GM21529 (cell line): ENCODE measurements around the gene CLPSL2.

Experiments
- ATAC-seq: cut with Tn5 transposase; IDR thresholded peaks from one replicate; pipeline ENCODE4 v1.9.1; 2021; ENCODE audit not compliant: unreplicated experiment

The CLPSL2 gene

DNA sequence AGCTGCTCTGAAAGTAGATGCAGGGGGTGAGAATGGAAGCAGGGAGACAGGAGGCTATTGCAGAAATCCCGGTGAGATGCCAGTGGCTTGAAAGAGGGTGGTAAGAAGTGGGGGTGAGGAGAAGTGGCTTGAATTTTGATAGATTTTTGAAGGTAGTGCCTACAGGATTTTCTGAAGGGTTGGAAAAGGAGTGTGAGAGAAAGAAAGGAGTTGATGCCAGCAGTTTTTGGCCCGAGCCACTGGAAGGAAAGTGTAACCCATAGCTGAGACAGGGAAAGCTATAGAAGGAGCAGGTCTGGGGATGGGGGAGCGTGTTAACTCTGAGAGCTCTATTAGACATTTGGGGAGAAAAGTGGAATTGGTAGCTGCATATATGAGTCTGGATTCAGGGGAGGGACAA, 29.9 kb upstream of the CLPSL2 start:
- no peak for ATAC-seq

DNA sequence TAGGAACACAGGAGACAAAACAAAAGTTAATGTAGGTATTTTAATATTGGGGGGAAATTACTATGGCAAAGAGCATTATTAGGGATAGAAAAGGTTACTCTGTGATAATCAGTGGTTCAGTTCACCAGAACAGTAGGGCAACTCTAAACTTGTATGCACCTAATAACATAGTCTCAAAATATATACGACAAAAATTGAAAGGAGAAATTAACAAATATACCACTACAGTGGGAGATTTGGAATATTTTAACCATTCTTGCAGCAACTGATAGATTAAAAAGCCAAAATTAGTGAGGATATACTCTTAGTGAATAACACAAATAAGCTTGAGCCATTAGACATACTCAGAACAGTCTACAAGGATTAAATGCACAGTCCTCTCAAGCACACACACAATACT, 28.5 kb upstream of the CLPSL2 start:
- no peak for ATAC-seq

DNA sequence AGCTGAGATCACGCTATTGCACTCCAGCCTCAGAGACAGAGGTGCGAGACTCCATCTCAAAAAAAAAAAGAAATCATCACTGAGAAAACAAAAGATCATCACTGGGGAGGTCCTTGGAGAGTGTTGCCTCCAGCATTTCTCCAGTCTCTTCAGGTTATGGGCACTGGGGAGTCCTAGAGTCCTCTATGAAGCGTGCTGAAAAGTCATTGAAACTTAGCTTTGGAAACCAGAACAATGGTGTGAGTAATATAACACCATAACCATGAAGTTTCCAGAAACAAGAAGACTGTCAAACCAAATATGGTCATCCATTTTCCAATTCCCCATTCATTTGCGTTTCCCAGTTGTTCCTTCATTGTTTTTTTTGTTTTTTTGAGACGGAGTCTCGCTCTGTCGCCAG, 25.8 kb upstream of the CLPSL2 start:
- no peak for ATAC-seq

DNA sequence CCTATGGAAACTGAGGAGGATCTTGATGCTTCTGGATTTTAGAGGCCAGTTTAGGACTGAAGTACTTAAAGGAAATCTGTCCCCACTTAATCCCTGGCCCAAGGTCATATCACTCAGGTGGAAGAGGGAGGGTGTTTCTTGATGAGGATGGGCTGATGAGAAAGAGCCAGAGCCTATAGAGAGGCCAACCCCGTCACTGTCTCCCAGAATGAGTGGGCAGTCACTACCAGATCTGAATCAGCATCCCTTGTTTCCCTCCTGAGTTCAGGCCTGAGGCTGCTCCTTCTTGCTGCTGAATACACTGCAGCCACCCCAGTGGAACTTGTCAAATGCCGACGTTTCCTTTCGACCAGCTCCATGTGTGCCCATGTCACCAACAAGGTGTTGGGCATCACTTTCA, 24.8 kb upstream of the CLPSL2 start:
- ATAC-seq, result no peak

DNA sequence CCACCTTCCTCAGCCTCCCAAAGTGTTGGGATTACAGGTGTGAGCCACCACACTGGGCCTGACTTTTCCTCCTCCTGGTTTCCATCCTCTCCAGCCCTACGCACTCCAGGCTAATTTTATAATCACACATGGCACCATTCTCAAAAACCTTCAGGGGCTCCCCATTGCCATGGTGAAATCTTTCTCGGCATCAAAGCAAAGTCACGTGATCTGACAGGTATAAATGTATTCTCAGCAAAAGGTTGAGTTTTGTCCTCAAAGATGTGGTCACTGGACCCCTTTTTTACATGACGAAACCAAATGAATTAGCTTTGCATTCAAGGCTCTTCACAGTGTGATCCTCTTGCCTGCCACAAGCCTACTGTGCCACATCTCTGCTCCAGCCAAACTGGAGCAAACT, 24.1 kb upstream of the CLPSL2 start:
- ATAC-seq, result no peak

DNA sequence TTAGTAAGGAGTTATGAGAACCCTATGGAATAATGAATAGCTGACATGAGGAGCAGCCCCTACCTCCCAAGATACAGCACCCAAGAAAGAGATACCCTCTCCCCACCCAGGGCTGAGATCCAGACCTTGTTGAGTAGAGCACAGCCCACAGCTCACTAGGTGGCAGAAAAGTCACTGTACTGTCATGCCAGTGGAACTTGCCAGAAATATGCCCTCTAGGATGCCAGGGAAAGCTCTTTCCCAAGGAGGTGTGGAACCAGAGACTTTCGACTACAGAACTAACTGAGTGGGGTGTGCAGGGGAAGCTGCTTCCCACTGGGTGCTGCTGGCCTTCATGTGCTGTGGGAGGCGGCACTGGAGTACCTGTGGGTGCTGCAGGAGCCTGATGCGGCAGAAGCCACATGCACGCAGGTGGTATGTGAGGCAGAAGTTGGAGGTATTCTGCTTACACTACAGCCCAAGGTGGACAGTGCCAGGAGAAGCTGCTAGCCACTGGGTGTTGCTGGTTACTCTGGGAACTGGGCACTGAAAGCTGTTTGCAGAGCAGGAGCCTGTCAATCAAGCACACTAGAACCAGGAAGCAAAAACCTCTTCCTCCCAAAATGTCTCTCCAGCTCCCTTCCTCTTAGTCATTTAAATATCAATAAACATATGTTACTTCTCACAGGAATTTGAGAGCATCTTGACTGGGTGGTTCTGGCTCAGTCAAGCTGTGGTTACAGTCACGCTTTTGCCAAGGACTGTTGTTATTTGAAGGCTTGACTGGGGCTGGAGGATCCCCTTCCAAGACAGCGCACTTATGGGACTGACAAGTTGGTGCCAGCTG, 21.7 kb upstream of the CLPSL2 start:
- ATAC-seq, result no peak

DNA sequence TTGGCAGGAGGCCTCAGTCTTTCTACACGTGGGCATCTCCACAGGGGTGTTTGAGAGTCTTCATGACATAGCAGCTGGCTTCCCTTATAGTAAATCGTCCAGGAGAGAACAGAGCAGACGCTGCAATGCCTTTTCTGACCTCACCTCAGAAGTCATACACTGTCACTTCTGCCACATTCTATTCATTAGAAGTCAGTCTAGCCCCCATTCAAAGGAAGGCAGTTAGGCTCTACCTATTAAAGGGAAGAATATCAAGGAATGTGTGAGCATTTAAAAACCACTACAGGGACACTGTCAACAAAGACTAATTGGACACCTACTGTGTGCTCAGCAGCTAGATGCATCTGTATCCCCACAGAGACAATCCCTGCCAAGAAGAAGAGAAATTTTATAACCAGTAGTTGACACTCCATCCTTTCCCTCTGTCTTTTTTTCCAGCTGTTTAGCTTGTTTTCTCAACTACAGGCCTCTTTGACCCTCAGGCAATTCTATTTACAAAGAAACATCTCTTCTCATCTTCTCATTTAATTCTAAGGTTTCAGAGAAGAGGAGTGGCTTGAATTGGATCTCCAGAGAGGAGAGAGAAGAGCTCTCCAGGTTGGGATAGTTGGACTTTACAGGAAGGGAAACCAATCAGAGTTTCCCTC, 21.0 kb upstream of the CLPSL2 start:
- no peak for ATAC-seq

DNA sequence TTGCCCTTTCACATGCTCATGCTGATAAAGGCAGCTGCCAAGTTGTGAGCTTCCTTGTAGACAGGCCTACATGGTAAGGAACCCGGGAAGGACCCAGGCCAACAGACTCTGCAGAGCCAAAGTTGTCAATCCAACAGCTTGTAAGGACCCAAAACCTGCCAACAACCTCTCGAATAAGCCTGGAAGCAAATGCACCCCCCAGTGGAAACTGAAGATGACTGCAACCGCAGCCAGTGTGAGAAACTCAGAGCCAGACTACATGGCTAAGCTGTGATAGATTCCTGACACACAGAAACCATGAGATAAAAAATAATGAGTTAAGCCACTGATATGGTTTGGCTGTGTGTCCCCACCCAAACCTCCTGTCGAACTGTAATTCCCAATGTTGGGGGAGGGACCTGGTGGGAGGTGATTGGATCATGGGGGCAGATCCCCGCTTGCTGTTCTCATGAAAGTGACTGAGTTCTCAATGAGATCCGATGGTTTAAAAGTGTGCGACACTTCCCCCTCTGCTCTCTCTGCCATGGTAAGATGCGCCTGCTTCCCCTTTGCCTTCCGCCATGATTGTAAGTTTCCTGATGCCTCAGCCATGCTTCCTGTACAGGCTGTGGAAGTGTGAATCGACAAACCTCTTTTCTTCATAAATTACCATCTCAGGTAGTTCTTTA, 18.8 kb upstream of the CLPSL2 start:
- no peak for ATAC-seq

DNA sequence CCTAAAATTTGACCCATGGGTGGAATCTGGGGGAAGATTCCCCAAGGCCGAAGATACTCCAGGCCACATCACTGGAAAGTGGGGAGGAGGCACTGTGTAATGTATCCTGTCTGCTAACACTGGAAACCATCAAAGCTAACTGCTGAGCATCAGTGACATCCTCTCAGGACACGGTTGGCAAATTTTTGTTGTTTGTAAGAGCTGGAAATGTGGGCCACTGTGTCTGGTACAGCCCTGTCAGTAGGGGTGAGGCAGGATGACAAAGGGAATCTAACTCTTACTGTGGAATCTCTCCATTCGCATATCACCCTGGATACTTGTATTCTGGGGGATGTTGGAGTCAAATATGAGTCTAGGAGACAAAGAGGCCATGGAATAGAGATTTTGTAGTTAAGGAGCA, 17.0 kb upstream of the CLPSL2 start:
- ATAC-seq, result no peak

DNA sequence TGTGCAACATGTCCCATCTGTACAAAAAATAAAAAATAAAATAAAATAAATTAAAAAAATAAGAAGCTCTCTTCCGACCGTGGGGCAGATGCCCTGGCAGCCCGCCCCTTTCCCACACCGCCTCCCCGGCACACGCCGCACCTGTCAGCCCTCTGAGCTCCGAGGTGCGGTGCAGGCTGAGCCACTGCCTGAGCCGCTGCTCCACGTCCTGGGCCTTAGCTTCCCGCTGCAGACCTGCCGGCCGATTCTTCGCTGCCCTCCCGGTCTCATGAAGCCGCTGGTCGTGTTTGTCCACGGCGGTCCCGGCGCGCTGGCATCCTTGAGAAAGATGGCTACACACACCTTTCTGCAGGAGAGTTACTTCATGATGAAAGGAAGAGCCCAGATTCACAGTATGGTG, 10.7 kb upstream of the CLPSL2 start:
- no peak for ATAC-seq

DNA sequence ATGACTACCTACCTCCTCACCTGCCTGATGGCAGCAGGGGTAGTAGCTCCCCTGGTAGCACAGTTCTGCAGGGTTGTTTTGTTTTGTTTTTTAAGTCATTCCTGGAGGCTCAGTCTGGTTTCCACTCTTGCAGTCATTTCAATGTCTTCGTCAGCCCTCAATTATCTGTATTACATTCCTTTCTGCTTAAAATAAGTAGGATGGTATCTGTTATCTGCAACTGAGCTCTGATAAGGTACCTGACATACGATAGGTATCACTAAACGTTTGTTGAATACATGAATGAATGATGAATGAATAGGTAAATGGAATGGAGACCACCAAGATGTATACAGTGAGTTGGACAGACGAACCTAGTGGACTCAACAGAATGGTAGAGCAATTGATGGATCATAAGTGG, 7.2 kb upstream of the CLPSL2 start:
- ATAC-seq, result no peak

DNA sequence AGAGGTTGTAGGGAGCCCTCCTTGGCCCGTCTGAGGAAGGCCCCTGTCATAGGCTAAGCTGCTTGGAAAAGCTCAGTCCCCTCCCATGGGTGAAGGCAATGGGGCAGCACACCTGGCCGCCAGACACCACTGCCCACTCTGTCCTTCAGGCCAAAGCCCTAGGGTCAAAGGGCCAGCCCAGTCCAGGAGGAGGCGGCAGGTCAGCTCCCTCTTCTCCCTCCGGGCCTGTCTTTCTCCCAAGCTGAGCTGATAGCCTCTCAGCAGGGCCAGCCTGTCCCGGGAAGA, 5.1 kb upstream of the CLPSL2 start:
- no peak for ATAC-seq

DNA sequence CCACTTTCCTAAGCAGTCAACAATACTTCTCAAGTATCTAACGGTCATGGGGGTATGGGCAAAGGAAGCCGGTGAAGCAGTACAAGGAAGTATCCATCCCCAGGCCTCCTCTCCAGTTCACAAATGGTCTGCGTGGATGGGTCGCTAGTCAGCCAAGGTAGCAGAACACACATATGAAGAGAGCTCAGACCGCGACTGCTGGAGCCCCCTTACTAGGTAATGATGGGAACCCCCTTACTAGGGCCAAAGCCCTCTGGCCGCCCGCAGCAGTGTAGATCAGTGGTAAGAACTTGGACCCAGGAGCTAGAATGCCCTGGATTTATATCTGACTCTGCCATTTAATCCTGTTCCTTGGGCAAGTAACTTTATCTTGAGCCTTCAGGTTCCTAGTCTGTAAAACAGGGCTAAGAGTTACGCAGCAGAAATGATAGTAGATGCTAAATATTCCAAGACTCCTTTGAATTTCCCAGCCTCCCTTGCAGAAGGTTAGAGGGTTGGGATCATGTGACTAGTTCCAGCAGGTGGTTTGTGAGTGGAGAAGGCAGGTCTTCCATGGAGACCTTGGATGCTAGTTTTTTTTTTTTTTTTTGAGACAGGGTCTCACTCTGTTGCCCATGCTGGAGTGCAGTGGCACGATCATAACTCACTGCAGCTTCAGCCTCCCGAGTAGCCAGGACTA, 2.1 kb upstream of the CLPSL2 start:
- no peak for ATAC-seq

DNA sequence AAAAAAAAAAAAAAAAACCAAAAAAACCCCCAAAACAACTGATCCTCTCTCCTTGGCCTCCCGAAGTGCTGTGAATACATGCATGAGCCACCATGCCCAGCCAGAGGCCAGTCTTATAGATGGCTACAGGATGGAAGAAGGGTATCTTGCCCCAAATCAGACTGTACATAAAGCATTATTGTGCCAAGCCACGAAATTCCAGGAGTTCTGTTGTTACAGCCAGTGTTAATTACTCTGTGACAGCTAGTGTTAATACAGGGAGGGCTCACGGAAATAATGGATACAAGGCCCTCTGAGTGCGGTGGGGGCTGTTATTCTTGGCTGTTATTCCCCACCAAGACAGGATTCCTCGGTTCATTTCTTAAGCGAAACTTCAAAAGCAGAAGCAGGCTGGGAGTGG, 1.4 kb upstream of the CLPSL2 start:
- no peak for ATAC-seq

DNA sequence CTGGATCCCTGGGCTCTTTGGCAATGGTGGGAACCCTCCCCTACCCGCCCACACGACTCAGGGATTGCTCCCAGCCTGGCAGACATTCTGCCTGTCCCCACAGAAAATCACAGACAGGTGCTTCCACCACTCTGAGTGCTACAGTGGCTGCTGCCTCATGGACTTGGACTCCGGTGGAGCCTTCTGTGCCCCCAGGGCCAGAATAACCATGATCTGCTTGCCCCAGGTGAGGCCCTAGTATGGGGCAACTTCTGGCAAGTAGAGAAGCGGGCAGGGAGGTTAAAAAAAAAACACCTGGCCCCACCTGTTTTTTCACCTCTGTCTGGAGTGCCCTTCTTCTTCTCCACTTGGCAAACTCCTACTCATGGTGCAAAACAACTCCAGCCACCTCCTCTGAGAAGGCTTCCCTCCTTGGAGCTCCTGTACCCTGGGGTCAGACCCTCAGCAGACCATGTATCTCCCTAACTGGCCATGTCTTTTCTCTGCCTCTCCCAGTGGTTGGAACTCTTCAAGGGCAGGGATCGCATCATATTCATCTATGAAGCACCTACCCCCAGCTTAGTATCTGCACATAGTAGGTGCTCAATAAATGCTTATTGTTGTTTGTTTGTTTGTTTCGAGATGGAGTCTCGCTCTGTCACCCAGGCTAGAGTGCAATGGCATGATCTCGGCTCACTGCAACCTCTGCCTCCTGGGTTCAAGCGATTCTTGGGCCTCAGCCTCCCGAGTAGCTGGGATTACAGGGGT, 1.1 kb downstream of the CLPSL2 start:
- ATAC-seq, result no peak

DNA sequence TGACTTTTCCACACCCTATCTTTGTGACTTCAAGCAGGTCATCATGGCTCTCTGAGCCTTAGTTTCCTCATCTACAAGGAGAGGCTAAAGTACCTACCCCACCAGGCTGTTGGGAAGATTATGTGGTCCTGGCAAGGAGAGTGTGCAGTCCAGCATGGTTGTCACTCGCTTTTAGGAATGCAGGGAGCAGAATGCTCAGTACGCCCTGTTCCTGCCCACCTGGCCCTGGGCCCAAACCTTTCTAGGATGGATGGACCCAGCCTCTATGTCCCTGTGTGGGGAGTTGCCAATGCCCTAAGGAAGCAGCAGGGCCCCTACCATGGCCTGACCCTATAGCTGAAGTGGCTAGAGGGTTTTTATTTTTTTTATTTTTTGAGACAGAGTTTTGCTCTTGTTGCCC, 2.0 kb downstream of the CLPSL2 start:
- no peak for ATAC-seq

DNA sequence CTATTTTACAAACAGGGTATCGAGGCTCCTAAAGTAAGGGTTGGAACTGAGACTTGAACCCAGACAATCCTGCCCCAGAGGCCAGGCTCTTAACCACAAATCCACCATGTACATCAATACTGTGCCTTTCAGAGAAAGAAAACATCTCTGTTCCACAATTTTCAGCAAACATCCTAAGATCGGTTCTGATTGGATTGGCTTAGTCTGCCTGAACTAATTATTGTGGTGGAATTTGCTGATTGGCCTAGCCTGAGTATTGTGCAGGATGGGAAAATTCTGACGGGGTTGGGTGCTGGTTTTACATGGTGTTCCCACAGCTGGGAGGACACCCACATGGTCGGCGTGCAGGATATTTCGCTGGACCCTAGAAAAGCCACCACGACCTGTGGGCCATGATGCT, 4.3 kb downstream of the CLPSL2 start, which contains the start of gene CLPSL1:
CLPSL1 (plus strand) TSS at position 301 of the 400 bp plus-strand sequence; CDS start at position 393, 92 bp downstream.
- no peak for ATAC-seq

DNA sequence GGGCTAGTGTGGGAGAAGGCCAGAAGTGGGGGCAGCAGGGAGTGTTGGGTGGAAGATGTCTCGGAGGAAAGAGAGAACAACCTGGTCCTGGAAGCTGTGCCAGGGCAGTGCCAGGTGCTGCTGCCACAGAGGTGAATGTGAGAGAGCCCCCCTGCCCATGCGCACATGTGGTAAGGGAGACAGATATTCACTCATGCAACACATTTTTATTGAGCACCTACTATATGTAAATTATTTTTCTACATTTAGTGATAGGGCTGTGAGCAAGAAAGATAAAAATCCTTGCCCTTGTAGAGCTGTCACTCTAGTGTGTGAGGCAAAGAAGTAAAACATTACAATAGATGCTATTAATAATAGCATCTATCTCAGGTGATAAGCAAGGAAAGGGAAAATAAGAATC, 4.9 kb downstream of the CLPSL2 start:
- ATAC-seq, result no peak

DNA sequence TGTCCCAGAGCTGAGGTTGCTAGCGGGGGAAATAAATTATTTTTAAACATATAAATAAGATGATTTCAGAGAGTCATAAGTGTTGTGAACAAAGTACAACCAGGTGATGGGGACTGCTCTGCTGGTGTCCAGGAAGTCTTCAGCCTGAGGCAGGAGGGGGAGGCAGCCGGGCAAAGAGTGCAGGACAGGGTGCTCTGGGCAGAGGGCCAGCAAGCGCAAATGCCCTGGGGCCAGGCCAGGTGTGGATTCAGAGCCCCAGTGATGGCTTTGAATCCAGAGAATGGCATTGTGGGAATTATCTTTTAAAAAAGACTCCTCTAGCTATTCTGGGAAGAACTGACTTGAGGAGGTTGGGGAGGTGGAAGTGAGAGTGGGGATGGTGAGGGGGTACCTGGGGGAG, 6.0 kb downstream of the CLPSL2 start:
- ATAC-seq, result no peak

DNA sequence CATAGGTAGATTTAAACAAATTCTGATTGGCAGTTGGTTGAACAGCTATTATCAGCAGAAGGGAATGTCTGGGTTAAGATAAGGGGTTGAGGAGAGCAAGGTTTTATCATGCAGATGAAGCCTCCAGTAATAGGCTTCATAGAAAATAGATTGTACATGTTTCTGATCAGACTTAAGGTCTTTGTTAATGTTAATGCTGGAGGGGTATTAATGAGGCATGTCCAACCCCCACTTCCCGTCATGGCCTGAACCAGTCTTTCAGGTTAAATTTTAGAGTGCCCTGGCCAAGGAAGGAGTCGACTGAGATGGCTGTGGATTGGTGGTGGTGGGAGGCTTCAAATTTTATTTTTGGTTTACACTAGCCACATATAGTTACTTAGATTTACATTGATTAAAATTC, 7.8 kb downstream of the CLPSL2 start:
- ATAC-seq, result no peak

DNA sequence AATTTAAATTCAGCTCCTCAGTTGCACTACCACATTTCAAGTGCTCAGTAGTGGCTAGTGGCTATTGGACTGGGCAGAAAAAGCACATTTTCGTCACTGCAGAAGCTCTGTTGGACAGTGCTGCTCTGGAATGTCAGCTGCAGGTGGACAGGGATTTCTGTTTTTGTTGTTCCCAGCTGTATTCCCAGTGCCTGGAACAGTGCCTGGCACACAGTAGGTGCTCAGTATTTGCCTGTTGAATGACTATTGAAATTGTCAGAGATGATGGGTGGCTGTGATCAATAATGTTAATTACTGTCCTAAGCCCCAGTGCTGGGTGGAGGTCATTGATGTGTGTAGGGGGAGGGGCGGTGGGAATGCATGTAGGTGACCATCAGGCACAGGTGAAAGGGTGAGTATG, 9.9 kb downstream of the CLPSL2 start:
- ATAC-seq, result no peak
